ENCODE data around the gene KIF17. TPM values are rescaled to one million over a fixed set of nuclear protein-coding genes. Genes with fewer than 3 reads are reported as not detected.

The KIF17 gene
- total RNA-seq, 2 donors from 2014 or later = 0.06 to 0.85 TPM

DNA sequence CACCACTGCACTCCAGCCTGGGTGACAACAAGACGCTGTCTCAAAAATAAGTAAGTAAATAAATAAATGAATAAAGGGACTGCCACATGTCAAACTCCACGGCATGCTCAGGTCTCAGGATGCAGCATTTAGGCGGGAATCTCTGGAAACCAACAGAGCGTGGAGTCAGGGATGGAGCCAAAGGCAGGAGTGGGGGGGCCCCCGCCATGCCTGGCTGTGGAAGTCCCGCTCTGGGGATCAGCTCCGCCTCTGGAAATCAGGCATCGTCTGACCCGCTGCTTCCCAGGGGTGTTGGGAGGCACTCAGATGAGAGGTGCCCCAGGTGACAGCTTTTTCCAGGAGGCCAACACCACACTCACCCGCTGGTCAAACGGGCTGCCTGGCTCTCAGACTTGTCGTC lies 20.2 kb downstream of the KIF17 start:
- ATAC-seq (replicated peaks) = no peak
- H3K36me3 Mint-ChIP-seq (ENCODE audit: low read depth) = no peaks in the 10 kb centered on the region
- H3K27ac Mint-ChIP-seq = no peak overlapping the region
- peaks cover 3% of the 10 kb centered on the region for H3K27me3 Mint-ChIP-seq
- H3K4me1 Mint-ChIP-seq = no peaks in the 10 kb centered on the region
- no peak overlapping the region for H3K4me3 Mint-ChIP-seq
- H3K9me3 Mint-ChIP-seq = no peaks in the 10 kb centered on the region

DNA sequence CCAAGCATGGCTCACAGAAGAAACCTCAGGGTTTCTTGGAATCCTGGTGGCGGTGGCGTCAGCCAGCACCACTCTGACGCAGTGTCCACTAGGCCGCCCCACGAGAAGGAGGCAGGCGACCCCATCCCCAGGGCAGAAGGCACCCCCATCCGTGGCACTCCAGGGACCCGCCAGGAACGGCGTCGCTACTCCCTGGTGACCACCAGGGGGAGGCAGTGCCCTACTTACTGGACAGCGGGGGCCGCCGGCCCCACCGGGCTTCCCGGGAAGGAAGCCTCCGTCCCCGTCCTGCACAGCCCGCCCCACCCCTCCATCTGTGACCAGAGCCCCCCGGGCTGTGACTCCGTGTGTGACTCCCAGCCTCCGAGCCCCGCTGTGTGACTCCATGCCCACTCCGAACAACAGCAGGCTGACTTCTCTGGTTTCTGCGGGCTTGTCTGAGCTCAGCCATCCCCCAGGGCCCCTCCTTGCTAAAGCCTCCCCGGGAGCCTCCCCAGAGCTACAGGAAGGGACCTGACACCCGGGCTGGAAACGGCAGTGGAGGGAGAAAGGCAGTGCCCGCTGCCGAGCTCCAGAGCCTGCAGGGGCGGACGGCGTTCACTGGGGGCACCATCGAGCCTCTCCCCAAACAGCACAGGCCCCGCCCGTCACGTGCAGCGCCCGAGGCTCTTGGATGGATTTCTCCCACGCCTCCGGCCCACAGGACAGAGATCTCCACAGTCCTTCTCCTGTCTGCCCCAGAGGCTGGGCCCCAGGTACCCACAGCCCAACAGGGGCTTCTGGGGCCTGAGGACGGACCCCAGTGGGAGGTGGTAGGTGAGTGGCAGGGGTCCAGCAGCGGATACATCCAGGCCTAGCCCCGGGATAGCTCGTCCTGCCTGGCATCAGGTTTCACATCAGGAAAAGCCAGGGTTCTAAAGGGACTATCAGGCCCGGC lies 21.1 kb downstream of the KIF17 start:
- no peaks in the 10 kb centered on the region for H3K4me1 Mint-ChIP-seq
- peak overlapping the region; percentile 77 for H3K4me3 Mint-ChIP-seq
- H3K27ac Mint-ChIP-seq = peak overlapping the region; percentile 50
- no peaks in the 10 kb centered on the region for H3K36me3 Mint-ChIP-seq (ENCODE audit: low read depth)
- peak; percentile 91 for ATAC-seq (replicated peaks)
- peaks cover 3% of the 10 kb centered on the region for H3K27me3 Mint-ChIP-seq
- H3K9me3 Mint-ChIP-seq = no peaks in the 10 kb centered on the region

DNA sequence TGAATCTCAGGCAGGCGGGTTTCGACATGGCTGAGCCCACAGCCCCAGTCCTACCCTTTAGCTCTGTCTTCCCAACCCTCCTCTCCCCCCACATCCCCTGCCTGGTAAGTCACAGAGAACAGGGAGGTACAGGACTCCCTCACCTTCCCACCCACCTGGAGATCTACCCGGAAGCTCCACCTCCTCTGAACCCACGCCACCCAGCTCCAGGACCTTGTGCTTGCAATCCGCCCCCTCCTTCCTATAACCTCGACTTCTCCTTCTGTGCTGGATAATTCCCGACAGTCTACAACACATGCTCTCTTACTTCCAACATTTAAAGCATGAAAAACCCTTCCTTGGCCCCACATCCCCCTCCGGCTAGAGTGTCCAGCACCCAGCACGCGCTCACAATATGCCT lies 22.3 kb downstream of the KIF17 start:
- Mint-ChIP-seq H3K4me1 (no peaks in the 10 kb centered on the region), H3K36me3 (ENCODE audit: low read depth) (no peaks in the 10 kb centered on the region), H3K9me3 (no peaks in the 10 kb centered on the region), H3K4me3 (no peak overlapping the region), H3K27me3 (peaks cover 3% of the 10 kb centered on the region), H3K27ac (no peak overlapping the region)
- ATAC-seq (replicated peaks) = no peak

DNA sequence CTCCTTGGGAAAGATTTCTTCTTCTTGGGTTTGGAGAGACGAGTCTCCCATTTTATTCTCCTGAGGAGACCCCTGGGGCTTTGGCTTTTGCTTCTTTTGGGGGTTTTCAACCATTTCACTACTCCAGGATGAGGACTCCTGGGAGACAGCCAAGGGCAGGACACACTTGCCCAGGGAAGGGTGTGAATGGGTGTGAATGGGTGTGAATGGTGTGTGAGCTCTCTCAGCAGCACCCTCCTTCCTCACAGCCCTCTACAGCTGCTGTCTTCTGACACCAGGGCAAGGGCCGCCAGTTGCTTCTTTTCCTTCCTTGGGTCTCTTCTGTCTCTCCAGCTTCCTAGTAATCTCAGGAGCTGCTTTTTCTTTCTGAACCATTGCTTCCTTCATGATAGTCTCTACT lies 24.2 kb downstream of the KIF17 start:
- Mint-ChIP-seq H3K36me3 (ENCODE audit: low read depth) (no peaks in the 10 kb centered on the region), H3K27ac (no peak overlapping the region), H3K9me3 (no peaks in the 10 kb centered on the region), H3K4me1 (no peaks in the 10 kb centered on the region), H3K4me3 (no peak overlapping the region), H3K27me3 (peaks cover 3% of the 10 kb centered on the region)
- ATAC-seq (replicated peaks) = no peak

DNA sequence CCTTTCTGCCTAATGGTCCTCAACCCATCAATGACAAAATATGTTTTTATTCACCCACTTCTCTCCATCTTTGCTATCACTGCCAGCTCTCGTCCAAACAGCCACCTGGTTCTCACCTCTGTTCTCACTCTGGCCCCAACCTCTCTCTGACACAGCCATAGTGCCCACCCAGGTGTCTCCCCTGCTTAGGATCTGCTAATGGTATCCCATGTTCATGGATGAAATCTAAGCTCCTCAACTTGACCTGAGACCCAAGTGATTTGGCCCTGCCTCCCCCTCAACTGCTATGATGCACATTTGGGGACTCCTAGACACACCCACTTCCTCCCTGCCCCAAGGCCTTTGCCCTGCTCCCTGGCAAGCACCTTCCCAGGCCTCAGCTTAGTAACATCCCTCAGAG lies 25.9 kb downstream of the KIF17 start:
- H3K27me3 Mint-ChIP-seq = peaks cover 3% of the 10 kb centered on the region

DNA sequence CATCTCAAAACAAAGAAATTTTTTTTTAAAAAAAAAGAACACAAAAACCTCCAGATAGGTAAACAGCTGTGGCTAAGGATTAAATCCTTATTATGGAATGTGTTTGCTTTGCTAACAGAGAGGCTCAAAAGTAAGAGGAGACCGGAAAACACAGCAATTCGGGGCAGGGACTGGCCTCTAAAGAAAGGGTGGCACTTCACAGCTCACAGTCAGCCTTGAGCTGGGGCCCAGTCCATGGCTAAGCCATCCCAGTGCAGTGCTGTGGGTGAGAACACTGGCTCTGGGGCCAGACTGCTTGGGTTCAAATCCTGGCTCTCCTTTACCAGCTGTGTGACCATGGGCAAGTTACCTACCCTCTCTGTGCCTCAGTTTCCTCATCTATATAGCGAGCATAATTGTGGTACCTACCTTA lies 28.2 kb downstream of the KIF17 start:
- Mint-ChIP-seq H3K9me3 (no peaks in the 10 kb centered on the region), H3K27me3 (peaks cover 7% of the 10 kb centered on the region), H3K4me3 (no peak overlapping the region), H3K4me1 (no peaks in the 10 kb centered on the region), H3K36me3 (ENCODE audit: low read depth) (no peaks in the 10 kb centered on the region), H3K27ac (no peak overlapping the region)
- ATAC-seq (replicated peaks) = no peak

More for the DNA sequence above, 25.9 kb downstream of the KIF17 start:
- no peak for ATAC-seq (replicated peaks)
- Mint-ChIP-seq H3K4me3 (no peak overlapping the region), H3K9me3 (no peaks in the 10 kb centered on the region), H3K4me1 (no peaks in the 10 kb centered on the region), H3K27ac (no peak overlapping the region), H3K36me3 (ENCODE audit: low read depth) (no peaks in the 10 kb centered on the region)

DNA sequence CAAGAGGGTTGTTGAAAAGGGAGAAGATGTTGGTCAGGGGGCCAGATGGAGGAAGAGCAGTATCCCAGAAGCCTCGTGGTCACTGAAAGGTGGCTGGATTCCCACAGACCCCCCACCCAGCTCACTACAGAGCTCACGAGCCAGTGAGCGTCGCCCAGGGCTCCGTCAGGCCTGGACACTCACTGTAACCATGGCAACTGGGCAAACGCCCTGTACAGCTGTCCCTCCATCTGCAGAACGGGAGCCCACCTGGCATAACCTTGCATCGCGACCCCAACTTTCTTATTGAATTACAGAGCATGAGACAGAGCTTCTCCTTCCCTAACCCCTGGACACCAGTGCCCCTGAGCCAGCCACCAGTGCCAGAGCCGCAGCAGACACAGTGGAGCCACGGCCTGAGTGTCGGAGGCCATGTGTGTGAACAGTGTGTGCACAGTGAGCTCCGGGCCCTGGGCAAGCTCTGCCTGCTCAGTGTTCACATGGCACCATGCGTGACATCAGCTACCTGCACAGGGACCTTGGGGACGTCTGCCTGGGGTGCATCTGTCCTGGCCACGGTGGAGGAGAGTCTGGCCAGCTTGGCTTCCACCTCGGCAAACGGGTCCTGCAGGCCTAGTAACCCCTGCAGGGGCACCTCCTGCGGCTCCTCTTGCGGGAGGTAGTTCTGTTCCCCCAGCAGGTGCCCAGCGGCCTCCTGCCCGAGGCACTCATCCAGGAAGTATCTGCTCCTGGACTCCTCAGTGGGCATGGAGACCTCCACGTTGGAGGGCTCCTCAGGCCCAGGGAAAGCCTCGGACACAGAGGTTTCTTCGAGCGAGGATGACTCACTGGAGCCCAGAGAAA lies 30.7 kb downstream of the KIF17 start:
- H3K27me3 Mint-ChIP-seq = peaks cover 7% of the 10 kb centered on the region
- ATAC-seq (replicated peaks) = no peak
- H3K27ac Mint-ChIP-seq = no peak overlapping the region
- no peaks in the 10 kb centered on the region for H3K36me3 Mint-ChIP-seq (ENCODE audit: low read depth)
- H3K9me3 Mint-ChIP-seq = no peaks in the 10 kb centered on the region
- H3K4me3 Mint-ChIP-seq = no peak overlapping the region
- H3K4me1 Mint-ChIP-seq = no peaks in the 10 kb centered on the region

DNA sequence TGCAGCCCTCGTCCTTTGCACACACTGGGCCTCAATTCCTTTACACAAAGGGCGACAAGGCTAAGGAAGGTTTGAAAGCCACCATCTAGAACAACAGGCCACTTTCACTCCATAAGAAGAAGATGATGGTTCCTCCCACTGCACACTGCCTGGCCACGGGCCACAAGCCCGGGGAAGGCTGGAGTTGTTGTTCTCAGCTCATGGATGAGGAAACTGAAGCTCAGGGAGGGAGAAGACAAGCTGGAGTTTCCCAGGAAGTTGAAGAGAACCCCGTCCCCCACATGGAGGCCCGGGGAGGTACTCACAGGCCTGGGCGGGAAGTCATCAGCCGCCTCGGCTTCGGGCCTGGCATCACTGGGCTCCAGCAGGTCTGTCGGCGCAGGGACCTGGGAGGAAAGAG lies 32.1 kb downstream of the KIF17 start:
- no peaks in the 10 kb centered on the region for H3K4me1 Mint-ChIP-seq
- no peaks in the 10 kb centered on the region for H3K36me3 Mint-ChIP-seq (ENCODE audit: low read depth)

DNA sequence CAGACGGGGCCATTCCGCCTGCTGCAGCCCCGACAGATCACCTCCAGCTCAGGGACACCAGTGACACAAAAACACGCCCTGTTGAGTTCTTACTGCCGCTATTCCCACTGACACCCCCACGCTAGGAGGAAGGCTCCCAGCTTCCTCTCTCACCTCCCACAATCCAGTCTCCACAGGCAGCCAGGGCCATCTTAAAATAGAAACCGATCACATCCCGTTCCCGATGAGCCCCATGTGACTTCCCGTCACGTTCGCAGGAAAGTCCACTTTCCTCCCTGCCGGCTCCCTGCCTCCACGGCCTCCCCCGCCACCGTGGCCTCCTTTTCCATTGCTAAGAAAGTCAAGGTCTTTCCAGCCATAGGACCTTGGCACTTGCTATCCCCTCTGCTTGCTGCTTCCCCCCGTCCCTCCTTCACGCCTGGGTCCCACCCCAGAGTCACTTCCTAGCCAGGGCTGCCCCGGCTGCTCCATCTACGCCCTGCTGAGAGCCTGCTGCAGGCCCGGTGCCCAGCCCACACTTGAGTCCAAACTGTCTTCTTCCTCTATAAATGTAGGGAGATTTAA lies 32.6 kb downstream of the KIF17 start:
- H3K27ac Mint-ChIP-seq = no peak overlapping the region
- H3K4me1 Mint-ChIP-seq = no peaks in the 10 kb centered on the region
- no peak for ATAC-seq (replicated peaks)
- no peak overlapping the region for H3K4me3 Mint-ChIP-seq
- H3K9me3 Mint-ChIP-seq = no peaks in the 10 kb centered on the region
- H3K36me3 Mint-ChIP-seq (ENCODE audit: low read depth) = no peaks in the 10 kb centered on the region
- H3K27me3 Mint-ChIP-seq = peaks cover 7% of the 10 kb centered on the region

More for the DNA sequence above, 32.1 kb downstream of the KIF17 start:
- Mint-ChIP-seq H3K9me3 (no peaks in the 10 kb centered on the region), H3K27me3 (peaks cover 7% of the 10 kb centered on the region), H3K4me3 (no peak overlapping the region), H3K27ac (no peak overlapping the region)
- no peak for ATAC-seq (replicated peaks)

DNA sequence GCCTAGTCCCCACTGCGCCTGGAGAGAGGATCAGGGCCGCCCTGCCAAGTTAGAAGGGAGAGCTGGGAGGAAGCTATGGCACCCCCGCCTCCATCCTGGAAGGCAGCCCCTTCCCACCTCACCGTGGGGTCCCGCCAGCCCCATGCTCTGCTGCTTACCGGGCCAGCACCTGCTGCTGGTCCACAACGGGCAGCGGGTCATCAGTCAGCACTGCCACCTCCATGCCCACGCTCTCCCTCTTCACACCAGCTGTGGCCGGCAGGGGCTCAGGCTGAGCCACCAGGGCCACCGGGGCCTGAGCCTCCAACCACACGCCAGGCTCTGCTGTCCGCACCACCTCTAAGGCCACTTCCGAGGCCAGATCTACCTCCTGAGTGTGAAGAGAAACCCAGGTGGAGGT lies 33.2 kb downstream of the KIF17 start:
- Mint-ChIP-seq H3K36me3 (ENCODE audit: low read depth) (no peaks in the 10 kb centered on the region), H3K9me3 (no peaks in the 10 kb centered on the region), H3K4me3 (no peak overlapping the region), H3K27ac (no peak overlapping the region), H3K4me1 (no peaks in the 10 kb centered on the region), H3K27me3 (peaks cover 7% of the 10 kb centered on the region)
- no peak for ATAC-seq (replicated peaks)

DNA sequence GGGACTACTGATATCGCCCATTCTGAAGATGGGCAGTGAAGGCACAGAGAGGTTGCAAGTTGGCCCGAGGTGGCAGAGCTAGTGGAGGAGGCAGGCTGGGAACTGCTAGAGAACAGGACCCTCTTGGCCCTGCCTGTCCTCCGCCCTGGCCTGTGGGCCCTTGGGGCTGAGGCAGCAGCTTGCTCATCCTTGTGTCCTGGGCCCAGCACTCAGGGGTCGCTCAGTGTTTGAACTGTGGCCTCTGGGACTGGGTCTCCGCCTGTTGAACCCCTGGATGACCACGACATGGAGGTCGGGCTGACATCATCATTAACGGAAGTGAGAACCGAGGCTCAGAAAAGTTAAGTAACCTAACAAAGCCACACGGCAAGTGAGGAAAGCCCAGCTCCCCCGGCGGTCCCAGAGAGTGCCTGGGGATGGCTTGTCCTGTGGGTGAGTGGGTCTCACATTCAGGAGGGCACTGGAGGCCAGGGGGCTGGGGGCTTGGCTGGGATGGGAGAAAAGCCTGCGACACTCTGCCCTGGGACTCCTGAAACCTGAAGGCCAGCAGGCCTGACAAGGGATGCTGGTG lies 33.7 kb downstream of the KIF17 start:
- ATAC-seq (replicated peaks) = no peak
- Mint-ChIP-seq H3K36me3 (ENCODE audit: low read depth) (no peaks in the 10 kb centered on the region), H3K4me3 (no peak overlapping the region), H3K4me1 (no peaks in the 10 kb centered on the region), H3K9me3 (no peaks in the 10 kb centered on the region), H3K27me3 (peaks cover 9% of the 10 kb centered on the region), H3K27ac (no peak overlapping the region)

DNA sequence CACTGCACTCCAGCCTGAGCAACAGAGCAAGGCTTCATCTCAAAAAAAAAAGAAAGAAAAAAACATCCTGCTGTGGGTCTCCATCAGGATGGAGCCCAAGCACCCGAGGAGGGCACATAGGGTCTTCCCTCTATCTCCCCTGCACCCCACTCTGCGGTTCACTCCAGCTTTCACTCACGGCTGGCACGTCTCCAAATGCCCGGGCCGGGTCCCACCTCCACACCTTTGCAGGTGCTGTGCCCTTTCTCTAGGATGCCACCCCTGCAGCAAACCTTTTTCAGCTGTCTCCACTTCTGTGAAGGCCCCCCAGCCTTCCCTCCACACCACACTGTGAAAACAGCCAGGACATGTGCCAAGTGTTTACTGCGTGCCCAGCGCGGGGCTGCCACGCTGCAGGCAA lies 34.2 kb downstream of the KIF17 start:
- Mint-ChIP-seq H3K27me3 (peaks cover 10% of the 10 kb centered on the region), H3K4me1 (peaks cover 2% of the 10 kb centered on the region), H3K4me3 (no peak overlapping the region), H3K36me3 (ENCODE audit: low read depth) (no peaks in the 10 kb centered on the region), H3K9me3 (no peaks in the 10 kb centered on the region), H3K27ac (no peak overlapping the region)
- no peak for ATAC-seq (replicated peaks)

DNA sequence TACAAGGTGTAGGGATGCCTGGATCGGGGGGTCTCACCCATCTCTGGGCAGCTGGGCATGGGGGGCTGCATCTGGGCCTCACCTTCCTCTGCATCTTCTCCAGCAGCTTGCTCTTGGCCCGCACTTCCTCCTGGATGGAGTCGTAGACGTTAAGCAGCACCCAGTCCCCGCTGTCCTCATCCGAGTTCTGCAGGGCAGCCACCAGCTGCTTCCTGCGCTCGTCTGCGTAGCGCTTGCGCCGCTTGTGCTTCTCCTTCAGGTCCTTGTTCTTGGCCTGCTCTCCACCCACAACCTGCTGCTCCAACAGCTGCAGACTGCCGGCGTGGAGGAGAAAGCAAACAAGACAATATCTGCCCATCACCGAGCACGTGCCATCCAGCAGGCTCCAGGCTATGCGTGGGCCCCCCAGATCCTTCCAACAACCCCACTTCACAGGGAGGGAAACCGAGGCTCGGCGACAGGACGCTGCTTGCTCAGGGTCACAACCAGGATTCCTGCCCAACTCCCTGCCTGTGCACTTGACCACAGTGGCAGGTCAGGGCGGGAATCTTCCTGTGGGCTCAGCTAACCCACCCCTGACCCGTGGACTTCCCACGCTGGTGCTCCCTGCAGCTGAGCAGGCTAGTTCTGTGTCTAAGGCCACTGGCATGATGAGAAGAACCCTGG lies 35.1 kb downstream of the KIF17 start:
- Mint-ChIP-seq H3K4me1 (peaks cover 6% of the 10 kb centered on the region), H3K27ac (no peak overlapping the region), H3K27me3 (peaks cover 13% of the 10 kb centered on the region), H3K9me3 (peaks cover 3% of the 10 kb centered on the region), H3K4me3 (no peak overlapping the region), H3K36me3 (ENCODE audit: low read depth) (no peaks in the 10 kb centered on the region)
- ATAC-seq (replicated peaks) = no peak

DNA sequence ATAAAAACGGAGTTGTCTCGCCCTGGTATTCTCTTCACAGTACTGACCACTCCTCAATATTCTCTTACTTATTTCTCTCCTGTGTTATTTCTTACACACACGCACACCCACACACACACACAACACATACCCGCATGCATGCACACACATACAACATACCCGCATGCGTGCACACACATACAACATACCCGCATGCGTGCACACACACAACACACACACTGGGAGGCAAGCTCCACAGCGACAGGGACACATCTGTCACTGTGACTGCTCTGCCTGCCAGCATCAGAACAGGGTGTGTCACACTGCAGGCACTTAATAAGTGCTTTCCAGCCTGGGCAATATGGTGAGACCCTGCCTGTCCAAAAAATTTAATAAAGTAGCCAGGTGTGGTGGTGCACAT lies 35.8 kb downstream of the KIF17 start:
- peaks cover 17% of the 10 kb centered on the region for H3K27me3 Mint-ChIP-seq
- peaks cover 4% of the 10 kb centered on the region for H3K9me3 Mint-ChIP-seq
- no peak overlapping the region for H3K27ac Mint-ChIP-seq
- H3K4me3 Mint-ChIP-seq = no peak overlapping the region
- H3K4me1 Mint-ChIP-seq = peaks cover 6% of the 10 kb centered on the region
- no peaks in the 10 kb centered on the region for H3K36me3 Mint-ChIP-seq (ENCODE audit: low read depth)
- no peak for ATAC-seq (replicated peaks)
